Ovary (tissue), 9 donors: ENCODE results near the gene ZBTB44. TPM values are rescaled to one million over a fixed set of nuclear protein-coding genes. Genes with fewer than 3 reads are reported as not detected.
A peak's percentile ranks its signal among the peaks of the same experiment; 100 is the strongest.

ENCODE experiments used
- DNase-seq, 5 donors: peaks; one replicate each; pipeline ENCODE4 v3.0.0-alpha.2; 2019 to 2020
- H3K27ac ChIP-seq, 2 donors: fragments of 200-600 bp; one replicate each; pipeline versions ENCODE4 v1.5.1 to v1.8.0; 2019 to 2022
- H3K27me3 ChIP-seq: fragments of 200-600 bp; one replicate; pipeline ENCODE4 v1.8.0; 2022
- H3K36me3 ChIP-seq: fragments of 200-600 bp; sonication (generic); one replicate; pipeline ENCODE4 v1.5.1; 2019
- H3K4me1 ChIP-seq: one replicate; pipeline ENCODE4 v1.8.1; 2013; ENCODE audit warnings: mild to moderate bottlenecking, moderate library complexity; ENCODE audit not compliant: insufficient read depth
- H3K4me3 ChIP-seq: fragments of 200-600 bp; sonication (generic); one replicate; pipeline ENCODE4 v1.5.1; 2017
- H3K9me3 ChIP-seq, 2 donors: fragments of 200-600 bp in 1 of 2; sonication (generic) in 1 of 2; one replicate each; pipeline versions ENCODE4 v1.5.1 to v1.8.1; 2013 to 2019; ENCODE audit warnings: mild to moderate bottlenecking in 1 of 2, moderate library complexity in 1 of 2
- CTCF ChIP-seq, 3 donors: fragments of 450-650 bp in 2 of 3; fragments of 200-600 bp in 1 of 3; IDR thresholded peaks; one replicate each; pipeline versions ENCODE4 v1.5.1 to v1.8.0; 2016 to 2022; ENCODE audit warnings: antibody characterized with exemption in 3 of 3, mild to moderate bottlenecking in 1 of 3
- EP300 ChIP-seq: sonication (generic); formaldehyde crosslinking; IDR thresholded peaks from one replicate; pipeline ENCODE4 v1.6.1; 2017; ENCODE audit warnings: antibody characterized with exemption
- POLR2A ChIP-seq: fragments of 450-650 bp; IDR thresholded peaks from one replicate; pipeline ENCODE4 v1.6.1; 2017; ENCODE audit warnings: antibody characterized with exemption, mild to moderate bottlenecking, moderate library complexity
- WGBS, 3 donors: extraction: QIAGEN DNeasy Blood & Tissue Kit in 1 of 3; methylation state at CpG; one replicate each; pipeline versions ENCODE4 v1.1.5 to v1.1.7; 2013 to 2017; 5-methylcytosine and 5-hydroxymethylcytosine counted together
- intact Hi-C, 4 donors: fragments of 100-400 bp; cut with DNase I; formaldehyde crosslinking; loops; one replicate each; pipeline versions ENCODE4 v1.11.0 to v1.15.1; 2022 to 2023
- polyA plus RNA-seq, 2 donors: library from polyadenylated mRNA; stranded (reverse); fragments of 200-250 nt in 1 of 2; fragments of 350-450 nt in 1 of 2; fragmentation: Illumina TruSeq in 1 of 2; extraction: RNeasy Lipid Tissue Mini Kit (QIAGEN cat#74804) in 1 of 2; gene quantifications; one replicate each; pipeline ENCODE4 v1.2.3, GENCODE V29; 2013 to 2014
- total RNA-seq, 7 donors: library from RNA; depleted of rRNA in 2 of 7; stranded (reverse); fragments of >200 nt in 2 of 7; fragmentation: NEBNext Ultra II Directional in 3 of 7; extraction: Animal tissue kit (Norgen Biotek cat#: 25700) in 3 of 7; gene quantifications; one replicate each; pipeline versions ENCODE4 v1.1.0 to v1.2.4, GENCODE V29; 2016 to 2023
- donor health status: DM: no; HTN: no; CAD: no; lungs with moderate emphysema.
- donor health status: DM: no; HTN: no; CAD: no.
- donor health status: Bipolar disorder and iron deficiency.
- donor health status: DM: yes; HTN: yes; CAD: no.
- donor health status: DM: no; HTN: no; CAD: no.
- donor health status: DM: yes; HTN: yes; CAD: no.

The ZBTB44 gene
- total and polyA plus RNA-seq, 9 donors = 19.1 to 83.0 (median 57.9) TPM

GRCh38 chr11:130211781-130212401 is 102.8 kb downstream of the ZBTB44 start:
- Histone ChIP-seq H3K27me3 (no peaks in the 10 kb centered on the region), H3K9me3 (no peaks in the 10 kb centered on the region), H3K27ac (no peak overlapping the region), H3K4me1 (no peaks in the 10 kb centered on the region), H3K36me3 (no peaks in the 10 kb centered on the region), H3K4me3 (no peak overlapping the region)
- 77 to 83% (median 81%) methylated on average over 19 of the region's 19 CpGs for WGBS, 3 donors
- intact Hi-C loops = loop anchor here in 2 of 4 donors (5.0 to 10.0 kb wide), 2 partner anchors 203 to 220 kb away; no protein-coding TSS in a partner anchor
- DNase-seq = peak in 2 of 5 donors; percentile 4 to 30
- TF ChIP-seq POLR2A (no peak), CTCF (IDR thresholded peaks at IDR 0.05) (no peak), EP300 (no peak)

GRCh38 chr11:130211144-130211543 is 103.6 kb downstream of the ZBTB44 start:
- no peaks in the 10 kb centered on the region for H3K9me3 ChIP-seq
- H3K4me3 ChIP-seq = no peak overlapping the region
- no peak for TF ChIP-seq CTCF (IDR thresholded peaks at IDR 0.05)
- no peak for TF ChIP-seq EP300
- no peak for TF ChIP-seq POLR2A
- WGBS, 3 donors = 67 to 84% (median 80%) methylated on average over 3 of the region's 3 CpGs
- no peak overlapping the region for H3K27ac ChIP-seq
- intact Hi-C loops = loop anchor here in 2 of 4 donors (5.0 to 10.0 kb wide), 2 partner anchors 204 to 221 kb away; no protein-coding TSS in a partner anchor
- no peaks in the 10 kb centered on the region for H3K27me3 ChIP-seq
- no peaks in the 10 kb centered on the region for H3K4me1 ChIP-seq
- peak in 1 of 5 donors; percentile 2 for DNase-seq
- H3K36me3 ChIP-seq = no peaks in the 10 kb centered on the region

GRCh38 chr11:130209954-130210854 is 104.5 kb downstream of the ZBTB44 start:
- no peak for TF ChIP-seq CTCF (IDR thresholded peaks at IDR 0.05)
- TF ChIP-seq EP300 = no peak
- TF ChIP-seq POLR2A = no peak

GRCh38 chr11:130209128-130209932 is 105.4 kb downstream of the ZBTB44 start:
- H3K27me3 ChIP-seq = no peaks in the 10 kb centered on the region
- no peak overlapping the region for H3K4me3 ChIP-seq
- no peaks in the 10 kb centered on the region for H3K36me3 ChIP-seq
- DNase-seq = peak in 2 of 5 donors; percentile 3 to 25
- no peaks in the 10 kb centered on the region for H3K9me3 ChIP-seq
- intact Hi-C loops = loop anchor here in 1 of 4 donors (10.0 kb wide), 1 partner anchor 215 kb away; the partner anchor contains the start of gene ADAMTS8
- TF ChIP-seq CTCF (IDR thresholded peaks at IDR 0.05) = no peak
- no peak for TF ChIP-seq POLR2A
- no peak for TF ChIP-seq EP300
- H3K4me1 ChIP-seq = no peaks in the 10 kb centered on the region
- H3K27ac ChIP-seq = no peak overlapping the region
- WGBS, 3 donors = 87 to 91% (median 88%) methylated on average over 53 of the region's 53 CpGs

More at GRCh38 chr11:130209954-130210854, 104.5 kb downstream of the ZBTB44 start:
- H3K27me3 ChIP-seq = no peaks in the 10 kb centered on the region
- WGBS, 3 donors = 76 to 77% (median 77%) methylated on average over 23 of the region's 23 CpGs
- intact Hi-C loops = loop anchor here in 3 of 4 donors (5.0 to 10.0 kb wide), 3 partner anchors 205 to 222 kb away; partner anchors contain the start of gene ADAMTS8 (in 1 of the 3)
- H3K36me3 ChIP-seq = no peaks in the 10 kb centered on the region
- no peaks in the 10 kb centered on the region for H3K4me1 ChIP-seq
- H3K27ac ChIP-seq = no peak overlapping the region
- no peaks in the 10 kb centered on the region for H3K9me3 ChIP-seq
- peak in 2 of 5 donors; percentile 5 to 23 for DNase-seq
- no peak overlapping the region for H3K4me3 ChIP-seq
